Keratinocyte (primary cell): ENCODE results near the gene PGAM1.

Experiments
- EZH2 ChIP-seq: IDR thresholded peaks from one replicate; pipeline ENCODE4 v1.6.1; 2012; ENCODE audit warnings: inconsistent platforms, mild to moderate bottlenecking, low read length, moderate library complexity
- TF ChIP-seq, protein P1 (sequence below), 3 experiments: IDR thresholded peaks in 1 of 3; conservative IDR thresholded peaks in 1 of 3; optimal IDR thresholded peaks in 1 of 3; 2 replicates in 2 of 3; 3 replicates in 1 of 3; pipeline versions ENCODE3 to v1.5.1; 2011; ENCODE audit warnings: low read length in 3 of 3, mild to moderate bottlenecking in 3 of 3, moderate library complexity in 2 of 3, control low read depth in 1 of 3, inconsistent platforms in 1 of 3; ENCODE audit not compliant: insufficient read depth in 2 of 3; ENCODE audit errors: extremely low read depth in 1 of 3

DNA sequence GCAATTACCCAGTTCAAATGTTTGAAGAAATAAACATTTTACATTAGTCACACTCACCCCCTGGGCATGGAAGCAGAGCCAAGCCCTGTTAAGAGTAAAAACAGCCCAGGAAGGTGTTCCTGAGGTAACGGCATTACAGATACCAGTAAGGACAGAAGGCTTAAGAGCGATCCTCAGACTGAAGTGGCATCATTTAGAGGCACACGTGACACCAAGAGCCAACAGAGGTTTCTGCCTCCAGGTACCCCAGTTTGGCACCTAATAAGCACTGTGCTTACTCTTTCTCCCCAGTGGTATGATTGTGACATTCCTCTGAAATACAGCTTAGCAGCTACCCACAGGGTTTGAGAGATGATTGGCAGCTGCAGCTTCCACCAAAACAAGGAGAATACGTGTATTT lies 55.1 kb downstream of the PGAM1 start:
- TF ChIP-seq, protein P1, sequence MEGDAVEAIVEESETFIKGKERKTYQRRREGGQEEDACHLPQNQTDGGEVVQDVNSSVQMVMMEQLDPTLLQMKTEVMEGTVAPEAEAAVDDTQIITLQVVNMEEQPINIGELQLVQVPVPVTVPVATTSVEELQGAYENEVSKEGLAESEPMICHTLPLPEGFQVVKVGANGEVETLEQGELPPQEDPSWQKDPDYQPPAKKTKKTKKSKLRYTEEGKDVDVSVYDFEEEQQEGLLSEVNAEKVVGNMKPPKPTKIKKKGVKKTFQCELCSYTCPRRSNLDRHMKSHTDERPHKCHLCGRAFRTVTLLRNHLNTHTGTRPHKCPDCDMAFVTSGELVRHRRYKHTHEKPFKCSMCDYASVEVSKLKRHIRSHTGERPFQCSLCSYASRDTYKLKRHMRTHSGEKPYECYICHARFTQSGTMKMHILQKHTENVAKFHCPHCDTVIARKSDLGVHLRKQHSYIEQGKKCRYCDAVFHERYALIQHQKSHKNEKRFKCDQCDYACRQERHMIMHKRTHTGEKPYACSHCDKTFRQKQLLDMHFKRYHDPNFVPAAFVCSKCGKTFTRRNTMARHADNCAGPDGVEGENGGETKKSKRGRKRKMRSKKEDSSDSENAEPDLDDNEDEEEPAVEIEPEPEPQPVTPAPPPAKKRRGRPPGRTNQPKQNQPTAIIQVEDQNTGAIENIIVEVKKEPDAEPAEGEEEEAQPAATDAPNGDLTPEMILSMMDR (optimal IDR thresholded peaks at IDR 0.05 in 1 of 3, IDR thresholded peaks at IDR 0.05 in 1 of 3, conservative IDR thresholded peaks at IDR 0.05 in 1 of 3; ENCODE audit: extremely low read depth in 1 of 3, insufficient read depth in 2 of 3, low read length in 3 of 3): no peak
- TF ChIP-seq EZH2: no peak
